T-cell (primary cell): ENCODE measurements around the gene PSMB3. TPM values are rescaled to one million over a fixed set of nuclear protein-coding genes. Genes with fewer than 3 reads are reported as not detected.
A peak's percentile ranks its signal among the peaks of the same experiment; 100 is the strongest.

Source experiments
- ATAC-seq, 4 experiments: fragments of 200-7000 bp in 3 of 4; fragments of 150-1000 bp in 1 of 4; cut with Tn5 transposase; replicated peaks in 1 of 4; 1 replicate in 3 of 4; 2 replicates in 1 of 4; pipeline ENCODE4 v1.10.0; 2021; ENCODE audit warnings: moderate library complexity in 3 of 4, mild to moderate bottlenecking in 2 of 4, moderate number of reproducible peaks in 1 of 4
- CTCF ChIA-PET, 2 donors: fragments of 300-600 bp; sonication (Branson Sonifier 250); formaldehyde crosslinking; loops; one replicate each; lab custom pipeline; 2022; ENCODE audit warnings: antibody characterized with exemption in 2 of 2; lab: Charles Lee
- POLR2A ChIA-PET, 2 donors: fragments of 300-600 bp; sonication (Branson Sonifier 250); formaldehyde crosslinking; loops; one replicate each; lab custom pipeline; 2022; ENCODE audit warnings: antibody characterized with exemption in 2 of 2; lab: Charles Lee
- DNase-seq, 35 experiments: peaks; one replicate each; pipeline versions ENCODE4 v3.0.0 to v3.0.0-alpha.2; 2013 to 2023
- H3K27ac ChIP-seq: one replicate; pipeline ENCODE4 v1.5.1; 2013; ENCODE audit warnings: low read length
- H3K27me3 ChIP-seq, 2 experiments: replicated peaks in 1 of 2; 1 replicate in 1 of 2; 2 replicates in 1 of 2; pipeline versions ENCODE4 v1.6.1 to v1.7.0; 2013; ENCODE audit warnings: low read length in 1 of 2, mixed read lengths in 1 of 2; ENCODE audit not compliant: control insufficient read depth in 2 of 2, insufficient read depth in 2 of 2; ENCODE audit errors: extremely low read depth in 1 of 2
- H3K36me3 ChIP-seq, 2 donors: 1 replicate in 1 of 2; 2 replicates in 1 of 2; pipeline versions ENCODE4 v1.6.1 to v1.7.0; 2013; ENCODE audit warnings: low read length in 1 of 2; ENCODE audit not compliant: control insufficient read depth in 2 of 2, insufficient read depth in 1 of 2; ENCODE audit errors: extremely low read depth in 1 of 2
- H3K4me1 ChIP-seq, 2 experiments: 1 replicate in 1 of 2; 2 replicates in 1 of 2; pipeline versions ENCODE4 v1.6.1 to v1.7.0; 2013; ENCODE audit warnings: low read length in 2 of 2, mixed read lengths in 1 of 2; ENCODE audit not compliant: insufficient read depth in 2 of 2, control insufficient read depth in 1 of 2; ENCODE audit errors: extremely low read depth in 1 of 2
- H3K4me3 ChIP-seq, 2 donors: 1 replicate in 1 of 2; 2 replicates in 1 of 2; pipeline versions ENCODE4 v1.5.1 to v1.7.0; 2013; ENCODE audit warnings: mild to moderate bottlenecking in 2 of 2, low read length in 1 of 2, moderate library complexity in 1 of 2; ENCODE audit not compliant: control insufficient read depth in 1 of 2; ENCODE audit errors: extremely low read depth in 1 of 2
- H3K9me3 ChIP-seq: 2 replicates; pipeline ENCODE4 v1.7.0; 2013
- H3K27ac Mint-ChIP-seq, 2 donors: one replicate each; pipeline ENCODE4 v1.8.0; 2020 to 2021; ENCODE audit warnings: mild to moderate bottlenecking in 2 of 2, mixed read lengths in 2 of 2
- H3K27me3 Mint-ChIP-seq, 2 donors: one replicate each; pipeline ENCODE4 v1.8.0; 2021 to 2022; ENCODE audit warnings: mixed read lengths in 2 of 2
- H3K36me3 Mint-ChIP-seq: one replicate; pipeline ENCODE4 v1.8.0; 2021; ENCODE audit warnings: mixed read lengths
- H3K4me1 Mint-ChIP-seq, 3 donors: one replicate each; pipeline ENCODE4 v1.8.0; 2020 to 2022; ENCODE audit warnings: mixed read lengths in 3 of 3, mild to moderate bottlenecking in 1 of 3
- H3K4me3 Mint-ChIP-seq, 3 donors: one replicate each; pipeline ENCODE4 v1.8.0; 2020 to 2022; ENCODE audit warnings: mild to moderate bottlenecking in 3 of 3, mixed read lengths in 3 of 3, moderate library complexity in 3 of 3
- H3K9me3 Mint-ChIP-seq, 3 donors: one replicate each; pipeline ENCODE4 v1.8.0; 2020 to 2022; ENCODE audit warnings: mixed read lengths in 3 of 3
- WGBS: methylation state at CpG from one replicate; pipeline ENCODE4 v1.1.5; 2013; ENCODE audit warnings: missing lambda C conversion rate; ENCODE audit not compliant: insufficient coverage; 5-methylcytosine and 5-hydroxymethylcytosine counted together
- total RNA-seq, 35 experiments: library from RNA in 6 of 35; stranded (reverse) in 6 of 35; fragments of 120-200 nt in 1 of 35; gene quantifications; one replicate each; pipeline versions ENCODE4 v1.2.1 to v1.2.4 and lab custom pipeline; 2013 to 2026

PSMB3 gene
- total RNA-seq, 5 donors from 2014 or later (not counting 1 experiment from before 2014, with no cell fraction given), result 81.2 to 116 (median 104) TPM

DNA sequence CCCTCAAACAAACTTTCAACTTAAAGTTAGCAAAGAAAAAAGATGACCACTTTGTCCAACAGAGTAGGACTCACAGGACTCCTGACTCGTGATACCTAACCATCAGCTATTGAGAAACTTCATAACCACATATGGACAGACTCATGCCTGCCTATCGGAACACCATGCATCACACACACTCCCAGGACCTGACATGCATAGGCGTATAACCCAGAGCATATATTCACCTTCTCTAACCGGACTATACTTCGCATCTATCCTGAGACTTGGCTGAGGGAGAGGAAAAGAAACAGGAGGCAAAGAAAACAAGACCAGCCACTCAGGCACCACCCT lies 44.6 kb downstream of the PSMB3 start:
- CTCF ChIA-PET, result no interaction called here
- Mint-ChIP-seq H3K27me3 (no peaks in the 10 kb centered on the region), H3K9me3 (no peaks in the 10 kb centered on the region), H3K36me3 (peaks cover 20% of the 10 kb centered on the region), H3K4me1 (peaks cover 53 to 60% (median 59%) of the 10 kb centered on the region in 3 donors), H3K27ac (peak overlapping the region; percentile 91 to 94), H3K4me3 (peak overlapping the region; percentile 35 to 95 (median 94))
- H3K27me3 ChIP-seq, result no peaks in the 10 kb centered on the region
- no peak overlapping the region for H3K4me3 ChIP-seq
- H3K9me3 ChIP-seq, result no peaks in the 10 kb centered on the region
- 73% methylated on average over 2 of the region's 5 CpGs for WGBS
- POLR2A ChIA-PET, result no interaction called here
- no peak overlapping the region for H3K27ac ChIP-seq
- no peak for ATAC-seq
- peaks cover 17 to 22% of the 10 kb centered on the region in 2 experiments for H3K4me1 ChIP-seq
- DNase-seq, result no peak
- H3K36me3 ChIP-seq, result peaks cover 0 to 22% of the 10 kb centered on the region in 2 donors

DNA sequence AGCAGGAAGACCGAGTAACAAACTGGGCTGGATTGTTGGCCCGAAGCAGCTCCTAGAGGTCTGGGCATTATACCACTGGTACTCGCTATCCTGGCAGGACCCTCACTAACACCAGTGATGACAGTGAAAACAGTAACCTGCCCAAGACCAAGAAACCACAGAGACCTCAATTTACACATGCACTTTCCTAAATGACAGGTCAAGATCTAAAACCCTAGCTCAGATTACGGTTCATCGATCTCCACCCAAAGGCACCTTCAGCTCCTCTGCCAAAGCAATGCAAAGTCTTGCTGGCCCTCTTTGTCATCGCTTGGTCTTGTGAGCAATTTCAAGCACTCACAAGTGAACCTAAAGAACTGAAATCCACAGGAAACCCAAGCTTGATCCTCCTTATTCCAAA lies 45.3 kb downstream of the PSMB3 start:
- peak overlapping the region; percentile 91 to 94 for H3K27ac Mint-ChIP-seq
- DNase-seq (no peak), ATAC-seq (no peak)
- peak overlapping the region; percentile 28 for H3K27ac ChIP-seq
- peaks cover 17 to 22% of the 10 kb centered on the region in 2 experiments for H3K4me1 ChIP-seq
- WGBS, result 87% methylated on average over 5 of the region's 6 CpGs
- peaks cover 48 to 60% (median 55%) of the 10 kb centered on the region in 3 donors for H3K4me1 Mint-ChIP-seq
- no peaks in the 10 kb centered on the region for H3K9me3 Mint-ChIP-seq
- no peaks in the 10 kb centered on the region for H3K27me3 ChIP-seq
- peak overlapping the region; percentile 60 to 68 for H3K4me3 ChIP-seq
- CTCF ChIA-PET, result no interaction called here
- POLR2A ChIA-PET, result no interaction called here
- H3K27me3 Mint-ChIP-seq, result no peaks in the 10 kb centered on the region
- peaks cover 0 to 29% of the 10 kb centered on the region in 2 donors for H3K36me3 ChIP-seq
- peak overlapping the region; percentile 87 to 95 (median 94) for H3K4me3 Mint-ChIP-seq
- H3K36me3 Mint-ChIP-seq, result peaks cover 21% of the 10 kb centered on the region
- H3K9me3 ChIP-seq, result no peaks in the 10 kb centered on the region

DNA sequence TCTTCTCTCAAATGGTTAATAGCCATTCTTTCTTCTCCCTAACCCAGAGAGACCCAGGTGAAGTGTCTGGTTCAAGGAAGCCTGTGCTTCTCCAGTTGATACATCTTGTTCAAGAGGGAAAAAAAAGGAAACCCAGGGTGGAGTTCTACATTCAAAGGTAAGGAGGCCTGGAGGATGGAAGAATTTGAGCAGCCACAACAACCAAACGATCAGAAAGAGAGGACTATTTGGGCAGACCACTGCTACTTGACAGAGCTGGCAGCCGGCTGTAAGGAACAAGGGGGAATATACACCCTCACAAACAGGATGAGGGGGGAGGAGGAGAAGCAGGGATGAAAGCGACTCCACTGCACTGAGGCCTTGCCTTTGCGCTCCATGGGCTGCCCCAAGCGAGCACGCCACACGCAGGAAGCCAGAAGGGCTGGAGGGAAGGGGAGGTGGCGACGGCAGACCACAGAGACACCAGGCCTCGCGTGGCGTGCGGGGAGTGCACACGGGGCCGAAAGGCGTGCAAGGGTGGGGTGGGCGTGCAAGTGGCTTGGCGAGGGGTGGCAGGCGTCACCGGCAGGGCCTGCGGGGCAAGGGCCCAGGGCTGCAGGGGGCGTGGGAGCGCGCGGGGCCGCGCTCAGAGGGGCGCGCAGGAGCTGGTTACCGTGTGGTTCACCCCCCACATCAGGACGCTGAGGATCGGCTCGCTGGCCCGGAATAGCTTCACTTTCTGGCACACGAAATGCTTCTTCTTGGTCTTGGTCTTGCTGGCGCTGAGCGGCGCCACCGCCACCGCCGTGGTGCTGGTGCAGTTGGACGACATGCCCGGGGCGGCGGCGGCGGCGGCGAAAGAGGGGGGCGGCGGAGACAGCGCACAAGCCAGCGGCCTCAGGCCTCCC lies 46.3 kb downstream of the PSMB3 start:
- ChIA-PET POLR2A (interaction anchor here in 1 of 2 donors (1.1 kb wide), 1 partner anchor 8 kb away, joined by 9 read pairs; no protein-coding TSS in a partner anchor), CTCF (no interaction called here)
- Mint-ChIP-seq H3K4me1 (peaks cover 45 to 58% (median 52%) of the 10 kb centered on the region in 3 donors), H3K27me3 (no peaks in the 10 kb centered on the region), H3K36me3 (peaks cover 24% of the 10 kb centered on the region), H3K4me3 (peak overlapping the region; percentile 87 to 95 (median 94)), H3K27ac (peak overlapping the region; percentile 91 to 94), H3K9me3 (no peaks in the 10 kb centered on the region)
- DNase-seq (peak in 30 of 35 experiments; percentile 6 to 71 (median 38)), ATAC-seq (peak; percentile 37 to 58 (median 50))
- Histone ChIP-seq H3K4me3 (peak overlapping the region; percentile 60 to 68), H3K36me3 (peaks cover 2 to 34% of the 10 kb centered on the region in 2 donors), H3K4me1 (peaks cover 17 to 22% of the 10 kb centered on the region in 2 experiments), H3K27me3 (no peaks in the 10 kb centered on the region), H3K27ac (peak overlapping the region; percentile 28), H3K9me3 (no peaks in the 10 kb centered on the region)
- WGBS, result under 1% methylated on average over 39 of the region's 53 CpGs

DNA sequence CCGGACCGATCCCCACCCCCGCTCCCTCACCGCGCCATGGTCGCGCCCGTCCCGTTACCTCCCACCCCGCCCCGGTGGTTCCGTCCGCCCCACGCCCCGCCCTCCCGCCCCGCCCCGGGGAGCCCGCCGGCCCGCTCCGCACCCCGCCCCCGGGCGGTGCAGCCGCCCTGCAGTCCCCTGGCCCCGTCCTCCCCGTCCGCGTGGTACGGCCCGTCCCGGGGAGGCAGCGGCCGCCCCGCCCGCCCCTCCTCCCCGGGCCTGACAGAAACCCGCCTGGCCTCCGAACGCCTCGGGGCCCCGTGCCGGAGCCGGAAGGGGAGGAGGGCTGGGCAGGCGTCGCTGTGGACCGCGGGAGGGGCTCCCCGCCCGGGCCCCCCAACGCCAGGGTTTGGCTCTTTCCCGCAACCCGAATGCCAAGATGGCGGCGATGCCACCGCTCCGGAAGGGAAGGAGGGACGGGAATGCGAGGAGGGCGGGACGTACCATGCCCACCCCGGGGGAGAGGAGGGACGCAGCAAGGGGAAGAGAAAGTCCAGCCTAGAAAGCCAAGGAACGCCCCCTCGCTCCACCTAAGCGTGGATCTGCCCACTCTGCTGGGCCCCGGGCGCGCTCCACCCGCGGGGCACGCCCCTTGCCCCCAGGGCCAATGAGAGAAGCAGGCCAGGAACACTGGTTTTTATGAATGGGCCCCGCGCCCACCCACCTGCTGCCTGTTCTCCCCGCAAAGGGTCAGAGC lies 47.1 kb downstream of the PSMB3 start, which contains the start of gene PIP4K2B:
TSS of gene PIP4K2B (minus strand) at position 56 of the 736 bp plus-strand sequence. CDS start 132 bp downstream, outside the sequence.
- WGBS, result under 1% methylated on average over 58 of the region's 76 CpGs
- peak; percentile 77 to 80 (median 78) for ATAC-seq
- Mint-ChIP-seq H3K27ac (peak within 1 kb of the TSS; percentile 91 to 94), H3K36me3 (peaks cover 26% of the 10 kb centered on the region), H3K4me1 (peaks cover 41 to 50% (median 45%) of the 10 kb centered on the region in 3 donors), H3K4me3 (peak within 1 kb of the TSS; percentile 87 to 95 (median 94)), H3K9me3 (no peaks in the 10 kb centered on the region), H3K27me3 (no peaks in the 10 kb centered on the region)
- POLR2A ChIA-PET, result interaction anchor here (0.5 to 1.1 kb wide), 2 partner anchors 8 to 45 kb away, joined by 7 to 9 read pairs; no protein-coding TSS in a partner anchor
- Histone ChIP-seq H3K27me3 (no peaks in the 10 kb centered on the region), H3K36me3 (peaks cover 3 to 35% of the 10 kb centered on the region in 2 donors), H3K4me3 (peak within 1 kb of the TSS; percentile 92 to 96), H3K27ac (peak within 1 kb of the TSS; percentile 78), H3K9me3 (no peaks in the 10 kb centered on the region), H3K4me1 (peaks cover 17 to 22% of the 10 kb centered on the region in 2 experiments)
- CTCF ChIA-PET, result no interaction called here
- peak; percentile 45 to 86 (median 68) for DNase-seq

DNA sequence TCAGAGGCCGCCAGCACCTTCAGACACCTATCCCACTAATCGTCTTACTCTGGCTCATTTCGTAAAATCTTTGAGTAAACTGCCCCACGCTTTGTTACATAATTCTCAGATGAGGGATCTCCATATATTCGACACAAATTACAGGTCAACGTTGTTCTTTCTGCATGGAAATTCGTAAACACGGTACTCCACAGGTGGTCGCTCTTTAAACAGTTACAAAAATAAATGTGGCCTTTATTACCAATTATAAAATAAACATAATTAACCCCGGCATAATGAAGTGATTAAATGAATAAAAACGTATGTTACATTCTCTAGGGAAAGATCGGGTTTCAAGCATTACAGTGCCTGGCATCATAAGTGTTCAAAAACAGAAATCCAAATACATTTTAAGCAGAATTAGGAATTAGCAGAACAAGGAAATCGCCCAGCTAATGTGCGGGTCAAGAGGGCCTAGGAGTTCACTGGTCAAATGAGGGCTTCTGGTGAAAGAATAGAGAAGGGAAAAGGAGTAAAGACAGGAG lies 47.8 kb downstream of the PSMB3 start:
- Histone ChIP-seq H3K4me1 (peaks cover 17 to 20% of the 10 kb centered on the region in 2 experiments), H3K36me3 (peaks cover 3 to 39% of the 10 kb centered on the region in 2 donors), H3K27ac (peak overlapping the region; percentile 78), H3K4me3 (peak overlapping the region; percentile 92 to 96), H3K27me3 (no peaks in the 10 kb centered on the region), H3K9me3 (no peaks in the 10 kb centered on the region)
- Mint-ChIP-seq H3K27ac (peak overlapping the region; percentile 86 to 88), H3K36me3 (peaks cover 26% of the 10 kb centered on the region), H3K4me1 (peaks cover 40 to 43% (median 43%) of the 10 kb centered on the region in 3 donors), H3K27me3 (no peaks in the 10 kb centered on the region), H3K4me3 (peak overlapping the region; percentile 80 to 95 (median 83)), H3K9me3 (no peaks in the 10 kb centered on the region)
- DNase-seq (no peak), ATAC-seq (no peak)
- CTCF ChIA-PET, result no interaction called here
- WGBS, result 25% methylated on average over 4 of the region's 14 CpGs
- POLR2A ChIA-PET, result interaction anchor here in 1 of 2 donors (0.5 kb wide), 1 partner anchor 45 kb away, joined by 7 read pairs; no protein-coding TSS in a partner anchor
